Measurements from ENCODE around the gene CASTOR1. TPM values are rescaled to one million over a fixed set of nuclear protein-coding genes. Genes with fewer than 3 reads are reported as not detected.

CASTOR1 gene
- total RNA-seq, 6 donors from 2014 or later = 7.0 to 31.5 (median 22.1) TPM

GRCh38 chr22:30321461-30321860, 32.2 kb upstream of the CASTOR1 start:
- no peaks in the 10 kb centered on the region for H3K27me3 ChIP-seq
- WGBS, 2 donors = 60 to 74% methylated on average over 2 of the region's 2 CpGs
- H3K4me1 ChIP-seq = peaks cover 66 to 87% (median 84%) of the 10 kb centered on the region in 4 donors
- H3K36me3 ChIP-seq = peaks cover 0 to 19% (median 5%) of the 10 kb centered on the region in 4 donors
- ATAC-seq (ENCODE audit: low FRiP score in 2 of 2) (no peak), DNase-seq (no peak)
- no peak overlapping the region for H3K4me3 ChIP-seq
- TF ChIP-seq, protein P1, sequence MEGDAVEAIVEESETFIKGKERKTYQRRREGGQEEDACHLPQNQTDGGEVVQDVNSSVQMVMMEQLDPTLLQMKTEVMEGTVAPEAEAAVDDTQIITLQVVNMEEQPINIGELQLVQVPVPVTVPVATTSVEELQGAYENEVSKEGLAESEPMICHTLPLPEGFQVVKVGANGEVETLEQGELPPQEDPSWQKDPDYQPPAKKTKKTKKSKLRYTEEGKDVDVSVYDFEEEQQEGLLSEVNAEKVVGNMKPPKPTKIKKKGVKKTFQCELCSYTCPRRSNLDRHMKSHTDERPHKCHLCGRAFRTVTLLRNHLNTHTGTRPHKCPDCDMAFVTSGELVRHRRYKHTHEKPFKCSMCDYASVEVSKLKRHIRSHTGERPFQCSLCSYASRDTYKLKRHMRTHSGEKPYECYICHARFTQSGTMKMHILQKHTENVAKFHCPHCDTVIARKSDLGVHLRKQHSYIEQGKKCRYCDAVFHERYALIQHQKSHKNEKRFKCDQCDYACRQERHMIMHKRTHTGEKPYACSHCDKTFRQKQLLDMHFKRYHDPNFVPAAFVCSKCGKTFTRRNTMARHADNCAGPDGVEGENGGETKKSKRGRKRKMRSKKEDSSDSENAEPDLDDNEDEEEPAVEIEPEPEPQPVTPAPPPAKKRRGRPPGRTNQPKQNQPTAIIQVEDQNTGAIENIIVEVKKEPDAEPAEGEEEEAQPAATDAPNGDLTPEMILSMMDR (IDR thresholded peaks at IDR 0.05) = no peak
- TF ChIP-seq POLR2AphosphoS5 (IDR thresholded peaks at IDR 0.05) (no peak), POLR2A (IDR thresholded peaks at IDR 0.05) (no peak), EP300 (IDR thresholded peaks at IDR 0.05) (no peak)
- peak overlapping the region in 3 of 4 donors; percentile 49 to 69 (median 60) for H3K27ac ChIP-seq
- H3K9me3 ChIP-seq = no peaks in the 10 kb centered on the region

DNA sequence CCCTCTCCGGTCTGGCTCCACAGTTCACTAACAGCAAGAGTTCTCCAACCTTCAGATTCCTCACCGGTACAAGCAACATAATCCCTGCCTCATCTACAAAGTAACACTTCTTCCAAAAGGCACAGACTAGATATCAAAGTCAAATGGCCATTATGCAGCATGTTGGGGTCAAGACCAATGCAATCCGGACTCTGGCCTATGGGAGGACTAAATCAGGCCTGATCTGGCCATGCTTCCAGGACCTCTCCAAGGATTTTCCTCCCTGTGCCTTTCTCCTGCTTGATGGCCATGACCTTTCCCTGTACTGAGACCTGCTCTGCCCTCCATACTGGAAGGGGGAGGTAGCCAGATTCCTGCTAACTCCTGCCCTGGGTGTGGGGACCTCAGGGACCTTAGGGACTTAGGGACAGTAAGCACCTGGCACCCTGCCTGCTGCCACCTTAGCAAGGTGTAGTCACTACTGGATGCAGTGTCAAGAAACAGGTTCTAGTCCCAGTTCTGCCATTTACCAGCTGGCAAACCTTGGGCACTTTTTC, 30.8 kb upstream of the CASTOR1 start:
- no peaks in the 10 kb centered on the region for H3K27me3 ChIP-seq
- WGBS, 2 donors = 93 to 94% methylated on average over 2 to 3 of the region's 3 CpGs
- no peak overlapping the region for H3K4me3 ChIP-seq
- H3K27ac ChIP-seq = peak overlapping the region in 3 of 4 donors; percentile 60 to 71 (median 69)
- ATAC-seq (ENCODE audit: low FRiP score in 2 of 2) (no peak), DNase-seq (no peak)
- peaks cover 0 to 24% (median 5%) of the 10 kb centered on the region in 4 donors for H3K36me3 ChIP-seq
- peaks cover 66 to 91% (median 87%) of the 10 kb centered on the region in 4 donors for H3K4me1 ChIP-seq
- TF ChIP-seq POLR2A (IDR thresholded peaks at IDR 0.05) (no peak), POLR2AphosphoS5 (IDR thresholded peaks at IDR 0.05) (no peak), EP300 (IDR thresholded peaks at IDR 0.05) (no peak)
- TF ChIP-seq, protein P1 (IDR thresholded peaks at IDR 0.05) = no peak
- no peaks in the 10 kb centered on the region for H3K9me3 ChIP-seq

DNA sequence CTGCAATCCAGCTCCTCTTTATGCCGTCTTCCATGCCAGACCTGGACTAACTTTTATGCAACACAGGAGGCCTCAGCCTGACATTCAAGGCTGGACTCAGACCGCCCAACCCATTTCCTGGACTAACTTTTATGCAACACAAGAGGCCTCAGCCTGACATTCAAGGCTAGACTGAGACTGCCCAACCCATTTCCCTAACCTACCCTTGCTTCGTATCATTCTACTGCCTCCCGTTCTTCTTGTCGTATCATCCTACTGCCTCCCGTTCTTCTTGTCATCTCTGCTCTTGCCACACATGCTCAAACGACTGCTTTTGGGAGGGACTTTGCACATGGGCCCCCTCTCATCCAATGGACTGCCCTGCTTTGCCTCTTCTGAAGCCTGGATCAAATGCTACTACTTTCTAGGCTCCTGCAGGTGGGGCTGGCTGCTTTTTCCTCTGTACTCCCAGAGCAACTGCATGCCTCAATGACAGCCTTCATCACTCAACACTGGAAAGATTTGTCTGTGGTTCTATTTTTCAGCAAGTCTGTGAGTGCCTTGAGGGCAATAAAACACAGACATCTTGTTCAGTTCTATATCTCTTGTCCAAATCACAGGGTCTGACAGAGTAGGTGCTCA, 29.6 kb upstream of the CASTOR1 start:
- Histone ChIP-seq H3K9me3 (no peaks in the 10 kb centered on the region), H3K27ac (peak overlapping the region; percentile 38 to 71 (median 64)), H3K4me3 (no peak overlapping the region), H3K36me3 (peaks cover 0 to 24% (median 5%) of the 10 kb centered on the region in 4 donors), H3K4me1 (peaks cover 63 to 91% (median 86%) of the 10 kb centered on the region in 4 donors), H3K27me3 (no peaks in the 10 kb centered on the region)
- DNase-seq (no peak), ATAC-seq (ENCODE audit: low FRiP score in 2 of 2) (peak in 1 of 2 donors; percentile 28)
- TF ChIP-seq EP300 (IDR thresholded peaks at IDR 0.05) (no peak), POLR2A (IDR thresholded peaks at IDR 0.05) (no peak), POLR2AphosphoS5 (IDR thresholded peaks at IDR 0.05) (no peak)
- TF ChIP-seq, protein P1 (IDR thresholded peaks at IDR 0.05) = no peak
- 45 to 71% methylated on average over 7 of the region's 7 CpGs for WGBS, 2 donors

DNA sequence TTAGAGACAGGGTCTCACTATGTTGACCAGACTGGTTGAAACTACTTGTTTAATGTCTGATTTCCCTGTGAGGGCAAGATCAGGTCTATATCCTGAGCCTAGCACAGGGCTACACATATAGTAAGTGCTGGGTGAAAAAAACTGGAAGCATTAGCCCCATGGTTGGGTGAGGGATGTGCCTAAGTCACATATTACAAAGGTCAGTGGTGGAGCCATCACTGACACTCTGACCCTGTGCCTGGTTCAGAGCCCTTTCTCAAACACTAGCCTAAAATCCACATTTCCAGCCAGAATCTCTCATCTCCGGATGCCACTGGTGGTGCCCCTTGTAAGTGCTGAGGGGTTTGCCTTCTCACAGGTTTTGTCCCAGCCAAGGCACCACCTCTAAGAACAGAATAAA, 28.5 kb upstream of the CASTOR1 start:
- WGBS, 2 donors = 100% methylated on average over 1 of the region's 1 CpG; no CpG with 5 or more reads in 1 of the 2 donors
- no peak for ATAC-seq (ENCODE audit: low FRiP score in 2 of 2)

More for the DNA sequence above, 28.5 kb upstream of the CASTOR1 start:
- no peak overlapping the region for H3K4me3 ChIP-seq
- peaks cover 0 to 24% (median 5%) of the 10 kb centered on the region in 4 donors for H3K36me3 ChIP-seq
- peaks cover 64 to 94% (median 89%) of the 10 kb centered on the region in 4 donors for H3K4me1 ChIP-seq
- no peaks in the 10 kb centered on the region for H3K27me3 ChIP-seq
- TF ChIP-seq EP300 (IDR thresholded peaks at IDR 0.05) = no peak
- TF ChIP-seq, protein P1 (IDR thresholded peaks at IDR 0.05) = no peak
- TF ChIP-seq POLR2AphosphoS5 (IDR thresholded peaks at IDR 0.05) = no peak
- TF ChIP-seq POLR2A (IDR thresholded peaks at IDR 0.05) = no peak
- no peak for DNase-seq
- H3K27ac ChIP-seq = peak overlapping the region in 3 of 4 donors; percentile 60 to 71 (median 69)
- no peaks in the 10 kb centered on the region for H3K9me3 ChIP-seq

Data from upper lobe of left lung (tissue), 6 donors.